Measurements from ENCODE around the gene SPPL2A.
"Not testable (repeated sequence)": the region's sequence is repeated elsewhere in the genome, so short reads cannot be mapped to it uniquely, and the experiment has no call there.

Gene SPPL2A, protein sequence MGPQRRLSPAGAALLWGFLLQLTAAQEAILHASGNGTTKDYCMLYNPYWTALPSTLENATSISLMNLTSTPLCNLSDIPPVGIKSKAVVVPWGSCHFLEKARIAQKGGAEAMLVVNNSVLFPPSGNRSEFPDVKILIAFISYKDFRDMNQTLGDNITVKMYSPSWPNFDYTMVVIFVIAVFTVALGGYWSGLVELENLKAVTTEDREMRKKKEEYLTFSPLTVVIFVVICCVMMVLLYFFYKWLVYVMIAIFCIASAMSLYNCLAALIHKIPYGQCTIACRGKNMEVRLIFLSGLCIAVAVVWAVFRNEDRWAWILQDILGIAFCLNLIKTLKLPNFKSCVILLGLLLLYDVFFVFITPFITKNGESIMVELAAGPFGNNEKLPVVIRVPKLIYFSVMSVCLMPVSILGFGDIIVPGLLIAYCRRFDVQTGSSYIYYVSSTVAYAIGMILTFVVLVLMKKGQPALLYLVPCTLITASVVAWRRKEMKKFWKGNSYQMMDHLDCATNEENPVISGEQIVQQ

DNA sequence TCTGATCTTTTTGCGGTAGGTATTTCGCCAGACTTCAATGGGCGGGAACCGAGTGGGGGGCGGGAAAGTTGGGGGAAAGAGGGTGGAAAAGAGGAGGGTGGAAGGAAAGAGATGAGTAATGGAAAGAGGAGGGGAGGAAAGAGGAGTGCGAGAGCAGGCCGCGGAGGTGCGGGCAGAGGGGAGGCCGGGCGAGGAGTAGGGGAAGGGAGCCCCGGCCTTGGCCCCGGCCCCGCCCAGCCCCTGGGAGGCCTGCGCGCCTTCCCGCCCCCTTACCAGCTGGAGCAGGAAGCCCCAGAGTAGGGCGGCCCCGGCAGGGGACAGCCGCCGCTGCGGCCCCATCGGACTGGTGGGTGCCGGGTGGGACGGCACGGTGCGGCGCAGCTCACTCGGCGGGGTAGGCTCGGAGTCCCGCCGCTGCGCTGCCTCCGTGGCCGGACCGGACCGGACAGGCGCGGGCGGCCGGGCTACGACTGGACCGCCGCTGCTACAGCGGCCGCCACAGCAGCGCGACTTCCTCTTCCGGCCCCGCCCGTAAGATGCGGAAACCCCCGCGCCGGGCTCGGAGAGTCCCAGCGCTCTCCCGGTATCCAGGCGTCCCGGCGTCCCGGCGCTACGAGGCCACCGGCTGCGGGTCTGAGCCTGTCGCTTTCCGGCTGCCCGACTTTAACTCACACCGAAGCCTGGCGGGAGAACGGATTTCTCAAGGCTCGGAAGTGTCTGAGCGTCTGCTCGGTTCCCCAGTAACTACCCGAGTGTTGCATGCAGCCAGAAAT lies at the start of gene SPPL2A:
Gene SPPL2A (minus strand): TSS at position 512 of the 773 bp plus-strand sequence. CDS start 173 bp downstream, at position 339.
- DNase-seq, result peak; percentile 97

GRCh38 chr15:50814634-50815033 lies 49.1 kb upstream of the SPPL2A start:
- no peak for DNase-seq

- no peak for DNase-seq
Measured at GRCh38 chr15:50813865-50814264, 48.4 kb upstream of the SPPL2A start.

DNA sequence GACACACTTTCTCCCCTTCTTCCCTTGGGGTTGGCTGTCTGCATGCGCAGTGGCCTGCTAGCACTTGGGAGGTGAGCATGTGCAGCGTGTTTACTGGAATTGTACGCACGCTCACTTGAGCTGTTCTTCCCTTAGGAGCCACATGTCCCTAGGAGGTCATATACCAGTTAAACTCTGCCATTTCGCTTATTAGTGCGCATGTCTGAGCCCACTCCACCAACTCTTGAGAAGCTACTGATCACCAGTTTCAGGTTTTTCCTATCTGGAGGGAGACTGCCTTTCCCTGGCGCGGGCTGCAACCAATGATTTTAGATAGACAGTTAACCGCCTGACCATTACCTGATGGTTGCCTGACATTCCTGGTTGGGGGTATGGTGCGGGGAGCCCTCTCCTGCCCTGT lies 47.6 kb upstream of the SPPL2A start:
- no peak for DNase-seq

- DNase-seq, result not testable (repeated sequence)
Measured at GRCh38 chr15:50812181-50812506, 46.6 kb upstream of the SPPL2A start.

DNA sequence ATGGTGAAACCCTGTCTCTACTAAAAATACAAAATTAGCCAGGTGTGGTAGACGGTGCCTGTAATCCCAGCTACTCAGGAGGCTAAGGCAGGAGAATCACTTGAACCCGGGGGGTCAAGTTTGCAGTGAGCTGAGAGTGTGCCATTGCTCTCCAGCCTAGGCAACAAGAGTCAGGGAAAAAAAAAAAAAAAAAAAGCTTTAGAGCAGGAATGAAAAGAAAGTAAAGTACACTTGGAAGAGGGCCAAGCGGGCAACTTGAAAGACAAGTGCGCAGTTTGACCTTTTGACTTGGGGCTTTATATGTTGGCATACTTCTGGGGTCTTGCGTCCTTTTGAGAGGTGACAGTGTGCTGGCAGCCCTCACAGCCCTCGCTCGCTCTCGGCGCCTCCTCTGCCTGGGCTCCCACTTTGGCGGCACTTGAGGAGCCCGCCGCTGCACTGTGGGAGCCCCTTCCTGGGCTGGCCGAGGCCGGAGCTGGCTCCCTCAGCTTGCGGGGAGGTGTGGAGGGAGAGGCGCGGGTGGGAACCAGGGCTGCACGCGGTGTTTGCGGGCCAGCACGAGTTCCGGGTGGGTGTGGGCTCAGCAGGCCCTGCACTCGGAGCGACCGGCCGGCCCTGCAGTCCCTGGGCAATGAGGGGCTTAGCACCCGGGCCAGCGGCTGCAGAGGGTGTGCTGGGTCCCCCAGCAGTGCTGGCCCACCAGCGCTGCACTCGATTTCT lies 46.1 kb upstream of the SPPL2A start:
- DNase-seq, result not testable (repeated sequence)

GRCh38 chr15:50810128-50810527 lies 44.6 kb upstream of the SPPL2A start:
- no peak for DNase-seq

DNA sequence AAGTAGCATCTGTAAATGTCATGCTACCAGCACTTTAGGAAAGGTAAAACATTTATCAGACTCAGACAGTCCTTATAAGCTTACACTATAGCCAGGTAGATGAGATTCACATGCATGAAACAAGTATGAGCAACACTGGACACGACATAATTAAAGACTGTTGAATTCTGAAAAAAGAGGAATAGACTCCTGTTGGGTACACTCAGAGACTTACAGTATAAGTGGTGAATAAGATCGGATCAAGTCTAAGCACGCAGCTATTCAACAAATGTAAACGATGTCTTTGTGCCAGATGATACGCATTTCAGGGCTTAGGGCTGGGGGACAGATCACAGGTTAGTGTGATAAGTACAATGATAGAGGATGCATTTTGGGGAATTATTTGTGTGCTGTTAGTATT lies 43.2 kb upstream of the SPPL2A start:
- DNase-seq, result no peak

GRCh38 chr15:50803479-50804180 lies 38.1 kb upstream of the SPPL2A start:
- DNase-seq, result no peak

DNA sequence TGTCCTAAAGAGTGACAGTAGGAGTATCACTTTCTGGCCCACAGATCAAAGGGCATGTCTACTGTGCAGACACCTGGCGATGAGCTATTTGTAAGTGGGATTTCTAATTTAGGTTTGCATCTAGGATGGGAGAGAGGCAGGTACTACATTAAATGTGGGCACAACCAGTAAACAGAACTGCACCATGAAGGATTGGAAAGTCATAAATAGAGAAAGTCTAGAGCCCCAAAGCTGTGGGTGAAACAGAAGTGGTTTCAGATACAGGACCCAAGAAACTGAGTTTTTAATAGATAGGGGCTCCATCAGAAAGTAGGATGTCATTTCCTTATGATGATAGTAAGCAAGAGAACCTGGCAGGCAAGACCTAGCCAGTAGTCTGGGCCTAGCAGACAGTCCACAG lies 35.2 kb upstream of the SPPL2A start:
- DNase-seq, result no peak

- DNase-seq, result peak; percentile 61
Measured at GRCh38 chr15:50798684-50799083, 33.2 kb upstream of the SPPL2A start.

GRCh38 chr15:50797926-50798325 lies 32.4 kb upstream of the SPPL2A start:
- peak; percentile 60 for DNase-seq

- DNase-seq, result no peak
Measured at GRCh38 chr15:50791486-50791885, 26.0 kb upstream of the SPPL2A start.

GRCh38 chr15:50790778-50791453 lies 25.4 kb upstream of the SPPL2A start:
- DNase-seq, result no peak

DNA sequence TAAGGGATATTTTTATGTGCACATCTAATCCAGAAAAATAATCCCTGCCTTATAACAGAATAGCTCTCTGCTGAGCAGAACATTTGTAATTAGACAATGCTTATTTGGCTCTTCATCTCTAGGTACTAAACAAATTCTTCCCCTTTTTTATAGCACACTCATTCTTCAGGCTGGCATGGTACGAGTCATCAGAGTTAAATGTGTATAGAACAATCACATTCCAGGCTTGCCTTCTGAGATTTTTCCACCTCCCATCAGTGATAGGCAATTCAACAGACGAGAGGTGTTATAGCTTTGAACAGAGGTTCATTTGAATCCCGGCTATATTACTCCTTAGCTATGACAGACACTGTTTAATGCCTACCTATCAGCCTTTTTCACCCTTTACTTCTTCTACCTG lies 21.4 kb upstream of the SPPL2A start:
- no peak for DNase-seq

GRCh38 chr15:50786438-50786837 lies 20.9 kb upstream of the SPPL2A start:
- no peak for DNase-seq

- no peak for DNase-seq
Measured at GRCh38 chr15:50783895-50784294, 18.4 kb upstream of the SPPL2A start.

GRCh38 chr15:50783411-50783810 lies 17.9 kb upstream of the SPPL2A start:
- no peak for DNase-seq

DNA sequence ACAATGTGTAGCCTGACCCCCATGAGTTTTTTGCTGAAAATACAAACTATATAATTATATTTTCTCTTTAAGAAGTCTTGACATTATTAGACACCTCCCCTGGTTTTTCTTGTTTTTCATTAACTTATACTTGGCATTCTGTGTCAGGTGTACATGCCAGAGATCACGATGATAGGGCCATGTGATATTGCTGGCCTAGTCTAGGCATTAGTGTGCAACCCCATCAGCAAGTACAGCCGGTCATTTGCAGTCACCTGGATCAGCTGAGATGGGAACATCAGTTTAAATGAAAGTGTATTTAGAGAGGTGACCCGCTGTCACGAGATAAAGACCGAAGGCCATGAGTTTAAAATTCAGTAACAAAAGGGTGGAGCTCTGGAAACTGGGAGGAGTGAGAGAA lies 12.6 kb upstream of the SPPL2A start:
- DNase-seq, result no peak

- DNase-seq, result no peak
Measured at GRCh38 chr15:50777042-50777441, 11.5 kb upstream of the SPPL2A start.

GRCh38 chr15:50774450-50774849 lies 8.9 kb upstream of the SPPL2A start:
- no peak for DNase-seq

DNA sequence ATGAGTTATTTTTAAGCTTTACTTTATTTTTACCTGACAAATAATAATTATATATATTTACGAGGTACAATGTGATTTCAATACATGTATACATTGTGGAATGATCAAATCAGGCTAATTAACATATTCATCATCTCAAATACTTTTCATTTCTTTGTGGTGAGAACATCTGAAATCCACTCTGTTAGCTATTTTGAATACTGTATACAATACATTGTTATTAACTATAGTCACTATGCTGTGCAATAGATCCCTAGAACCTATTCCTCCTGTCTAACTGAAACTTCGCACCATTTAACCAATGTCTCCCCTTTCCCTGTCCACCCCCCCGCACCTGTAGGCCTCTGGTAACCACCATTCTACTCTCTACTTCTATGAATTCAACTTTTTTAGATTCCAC lies 7.9 kb upstream of the SPPL2A start:
- DNase-seq, result no peak

Measured in islet precursor cell (in vitro differentiated cells).